HG02970 (cell line): ENCODE results near the gene BARX2.

Source experiments
- ATAC-seq: cut with Tn5 transposase; IDR thresholded peaks from one replicate; pipeline ENCODE4 v1.9.1; 2021; ENCODE audit warnings: mild to moderate bottlenecking, moderate library complexity, moderate number of reproducible peaks; ENCODE audit not compliant: unreplicated experiment, low FRiP score

Gene BARX2

DNA sequence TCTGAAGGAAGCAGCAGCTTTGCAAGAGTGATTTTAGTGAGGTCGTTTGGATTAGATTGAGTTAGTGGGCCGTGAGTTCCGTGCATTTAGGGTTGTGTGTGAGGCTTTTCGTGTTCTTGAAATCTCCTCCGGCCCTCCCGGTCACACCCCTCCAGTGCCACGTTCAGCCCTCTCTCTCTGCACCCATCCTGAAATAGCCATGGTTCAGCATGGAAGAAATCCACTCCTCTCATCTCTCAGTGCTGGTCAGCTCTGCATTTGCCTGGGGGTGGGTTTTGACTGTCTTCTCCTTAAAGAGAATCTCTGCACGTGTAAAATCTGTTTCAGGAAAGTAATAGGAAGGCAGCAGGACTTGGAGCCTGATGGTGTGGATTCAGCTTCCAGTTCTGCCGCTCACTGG lies 19.8 kb downstream of the BARX2 start:
- ATAC-seq, result no peak

DNA sequence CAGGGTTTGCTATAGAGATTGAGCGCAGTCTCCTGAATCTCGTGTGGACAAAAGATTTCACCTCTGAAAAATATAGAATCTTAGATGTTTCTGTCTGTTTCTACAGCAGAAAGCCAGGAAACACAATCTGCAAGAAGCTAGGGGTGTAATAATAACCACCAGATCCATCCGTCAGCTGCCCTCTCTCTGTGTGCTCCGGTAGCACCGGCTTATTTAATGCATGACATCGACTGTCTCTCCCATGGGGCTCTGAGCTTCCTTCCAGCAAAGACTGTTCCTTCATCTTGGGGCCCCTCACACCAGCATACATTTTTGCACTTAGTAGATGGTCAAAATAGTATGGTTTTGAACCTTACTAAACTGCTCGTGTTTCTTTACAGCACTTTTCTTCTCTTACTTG lies 20.2 kb downstream of the BARX2 start:
- no peak for ATAC-seq

DNA sequence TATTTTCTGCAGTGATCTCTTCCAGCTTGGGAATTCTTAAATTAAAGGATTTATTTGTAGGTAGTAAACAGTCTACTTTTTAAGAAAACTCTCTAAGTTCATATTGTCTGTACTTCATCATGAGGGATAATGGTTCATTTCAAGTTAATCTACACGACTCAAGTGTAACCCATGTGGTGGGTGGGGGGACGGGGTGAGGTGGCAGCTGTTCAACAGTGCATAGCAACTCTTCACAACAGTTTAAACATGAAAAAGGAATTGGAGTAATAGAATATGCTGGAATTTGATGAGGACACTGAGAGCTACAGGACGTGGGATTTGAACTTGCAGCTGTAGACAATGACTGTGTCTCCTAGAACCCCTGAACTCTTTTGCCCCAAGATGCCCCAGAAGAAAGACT lies 20.8 kb downstream of the BARX2 start:
- ATAC-seq, result no peak

DNA sequence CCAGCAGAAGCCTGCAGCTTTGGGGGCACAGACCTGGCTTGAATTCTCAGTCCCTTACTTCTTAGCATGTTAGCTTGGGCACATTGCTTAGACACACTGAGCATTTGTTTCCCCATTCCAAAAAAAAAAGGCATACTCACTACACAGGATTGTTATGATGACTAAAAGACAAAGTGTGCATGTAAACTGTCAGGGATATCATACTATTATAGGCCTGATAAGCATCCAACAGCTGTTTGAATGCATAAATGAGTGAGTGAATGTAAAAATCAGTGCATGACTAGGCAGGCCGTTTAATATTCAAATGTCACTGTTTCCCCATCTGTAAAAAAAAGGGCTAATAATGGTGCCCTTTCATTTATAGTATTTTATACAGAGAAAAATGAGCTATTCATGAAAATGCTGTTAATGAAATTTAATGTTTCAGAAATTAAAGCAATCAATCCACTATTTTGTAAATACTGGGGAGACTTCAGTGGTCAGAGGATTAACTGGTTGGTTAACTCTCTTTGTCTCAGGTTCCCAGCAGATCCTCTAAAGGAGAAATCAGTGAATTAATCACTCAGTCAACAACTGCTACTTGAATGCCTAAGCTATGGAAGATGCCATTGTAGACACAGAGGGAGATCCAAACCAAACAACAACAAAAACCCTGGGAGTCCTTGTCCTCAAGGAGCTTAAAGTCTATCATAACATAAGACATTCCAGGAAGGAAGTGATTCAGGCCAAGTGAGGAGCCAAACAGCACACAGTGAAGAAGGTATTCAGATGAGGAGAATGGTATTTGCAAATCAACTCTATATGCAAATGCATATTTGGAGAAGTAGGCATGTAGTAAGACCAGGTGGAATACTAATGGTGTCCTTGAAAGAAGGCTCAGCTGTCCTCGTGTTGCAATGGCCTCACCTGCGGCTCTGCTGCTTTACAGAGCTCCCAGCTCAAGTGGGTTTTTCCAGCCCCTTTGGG lies 26.8 kb downstream of the BARX2 start:
- no peak for ATAC-seq

DNA sequence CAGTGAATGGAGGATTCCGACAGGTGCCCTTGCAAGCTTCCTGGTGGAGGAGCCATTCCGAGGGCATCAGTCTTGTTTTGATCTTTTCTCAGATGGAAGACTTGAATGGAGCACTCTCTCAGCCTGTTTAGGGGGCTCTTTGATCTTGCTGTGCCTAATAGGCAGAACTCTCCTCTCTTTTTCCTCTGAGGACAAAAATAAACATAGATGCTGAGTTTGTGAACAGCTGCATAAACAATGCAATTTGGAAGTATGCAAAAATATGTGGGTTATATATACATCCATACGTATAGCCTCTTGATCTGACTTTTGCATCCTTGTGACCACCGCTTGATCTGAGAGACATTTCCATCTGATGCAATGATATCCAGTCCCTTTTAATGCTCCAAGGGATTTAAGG lies 29.1 kb downstream of the BARX2 start:
- ATAC-seq, result no peak

DNA sequence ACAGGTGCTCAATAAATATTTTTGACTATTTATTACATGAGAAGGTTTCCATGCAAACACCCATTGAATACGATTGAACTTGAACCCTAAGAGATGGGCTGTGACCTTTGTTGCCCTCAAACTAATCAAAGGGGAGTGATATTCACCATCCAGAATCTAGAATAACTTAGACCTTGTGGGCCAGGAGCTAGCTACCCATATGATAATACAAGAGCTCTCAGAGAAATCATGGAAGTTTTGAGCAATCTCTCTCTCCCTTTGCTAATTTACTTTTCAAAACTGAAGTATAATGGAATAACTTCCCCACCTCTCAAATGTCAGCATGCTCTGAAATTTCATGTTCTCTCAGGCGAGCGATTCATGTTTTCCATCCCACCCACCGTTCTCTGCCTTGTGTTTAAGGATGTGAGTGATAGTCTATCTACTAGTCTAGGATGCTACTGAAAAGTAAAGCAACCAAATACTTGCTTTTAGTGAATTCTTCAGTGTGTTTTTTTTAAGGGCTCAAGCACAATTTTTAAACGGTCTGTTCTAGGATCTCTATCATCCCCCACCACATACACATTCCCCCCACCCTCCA lies 33.3 kb downstream of the BARX2 start:
- no peak for ATAC-seq

DNA sequence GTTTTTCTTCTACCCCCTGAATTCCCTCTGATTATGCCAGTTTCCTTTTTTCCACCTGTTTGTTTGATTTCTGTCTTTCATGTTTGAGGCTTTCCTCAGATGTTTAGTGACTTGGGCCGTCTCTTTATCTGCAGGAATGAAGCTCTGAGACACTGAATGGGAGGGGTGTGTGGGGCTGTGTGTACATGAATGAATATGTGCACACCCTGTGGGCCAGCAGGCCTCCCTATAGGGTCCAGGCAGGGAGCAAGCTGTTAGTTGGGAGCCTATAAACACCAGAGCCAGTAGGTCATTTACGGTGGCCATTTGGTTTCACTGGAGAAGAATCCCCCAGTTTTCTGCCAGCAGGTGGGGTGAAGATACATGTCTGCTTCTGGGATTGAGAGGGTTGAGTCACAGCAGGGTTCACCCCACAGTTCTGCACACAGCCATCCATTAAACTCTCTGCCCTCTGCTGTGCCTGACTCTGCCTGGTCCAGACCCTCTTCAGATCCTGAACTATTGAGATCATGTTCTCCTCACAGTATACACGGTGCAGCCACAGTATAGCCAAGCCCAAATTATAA lies 34.8 kb downstream of the BARX2 start:
- ATAC-seq, result no peak

DNA sequence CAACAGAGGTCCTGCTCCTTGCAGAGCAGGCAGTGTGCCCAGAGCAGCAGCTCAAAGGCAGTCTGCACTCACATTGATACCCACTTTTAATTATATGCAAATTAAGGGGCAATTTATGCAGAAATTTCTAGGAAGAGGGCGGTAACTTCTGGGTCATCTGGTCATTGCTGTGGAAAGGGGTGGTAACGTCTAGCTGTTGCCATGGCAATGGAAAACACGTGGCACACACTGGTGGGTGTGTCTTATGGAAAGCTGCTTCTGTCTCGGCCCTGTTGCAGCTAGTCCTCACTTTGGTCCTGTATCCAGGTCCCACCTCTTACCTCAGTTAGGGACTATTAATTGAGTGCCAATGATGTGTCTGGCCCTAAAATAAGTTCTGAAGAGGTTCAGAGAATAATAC lies 36.8 kb downstream of the BARX2 start:
- ATAC-seq, result no peak

DNA sequence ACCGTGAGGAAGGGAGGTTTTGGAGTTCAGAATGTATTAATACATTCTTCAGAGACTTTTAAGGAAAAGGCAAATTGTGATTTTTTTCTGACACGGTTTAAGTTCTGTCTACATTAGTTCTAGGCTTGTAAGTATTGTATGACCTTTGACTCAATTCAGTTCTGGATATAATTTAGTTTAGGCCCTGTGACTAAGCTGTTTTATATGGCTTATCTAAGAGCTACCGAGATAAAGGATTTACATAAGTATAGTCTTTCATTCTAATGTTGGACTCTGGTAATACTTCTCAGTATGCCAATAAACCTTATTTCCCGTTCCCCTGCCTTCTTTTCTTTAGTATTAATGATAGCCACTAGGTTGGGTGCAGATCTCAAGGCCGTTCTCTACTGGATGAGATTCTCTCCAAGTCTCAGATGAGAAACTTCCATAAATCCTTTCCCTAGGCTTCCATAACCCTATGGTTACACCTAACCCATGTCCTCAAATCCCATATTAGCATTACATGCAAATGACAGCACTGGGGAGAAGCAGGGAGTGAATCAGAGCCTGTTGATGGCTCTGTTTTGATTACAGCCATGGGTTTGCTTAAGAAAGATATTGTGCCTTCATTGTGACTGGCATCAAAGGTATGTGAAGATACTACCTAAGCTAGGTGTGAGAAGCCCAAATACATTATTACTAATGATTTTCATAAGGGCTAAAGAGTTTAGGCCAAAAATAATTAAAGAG lies 38.7 kb downstream of the BARX2 start:
- ATAC-seq, result no peak

DNA sequence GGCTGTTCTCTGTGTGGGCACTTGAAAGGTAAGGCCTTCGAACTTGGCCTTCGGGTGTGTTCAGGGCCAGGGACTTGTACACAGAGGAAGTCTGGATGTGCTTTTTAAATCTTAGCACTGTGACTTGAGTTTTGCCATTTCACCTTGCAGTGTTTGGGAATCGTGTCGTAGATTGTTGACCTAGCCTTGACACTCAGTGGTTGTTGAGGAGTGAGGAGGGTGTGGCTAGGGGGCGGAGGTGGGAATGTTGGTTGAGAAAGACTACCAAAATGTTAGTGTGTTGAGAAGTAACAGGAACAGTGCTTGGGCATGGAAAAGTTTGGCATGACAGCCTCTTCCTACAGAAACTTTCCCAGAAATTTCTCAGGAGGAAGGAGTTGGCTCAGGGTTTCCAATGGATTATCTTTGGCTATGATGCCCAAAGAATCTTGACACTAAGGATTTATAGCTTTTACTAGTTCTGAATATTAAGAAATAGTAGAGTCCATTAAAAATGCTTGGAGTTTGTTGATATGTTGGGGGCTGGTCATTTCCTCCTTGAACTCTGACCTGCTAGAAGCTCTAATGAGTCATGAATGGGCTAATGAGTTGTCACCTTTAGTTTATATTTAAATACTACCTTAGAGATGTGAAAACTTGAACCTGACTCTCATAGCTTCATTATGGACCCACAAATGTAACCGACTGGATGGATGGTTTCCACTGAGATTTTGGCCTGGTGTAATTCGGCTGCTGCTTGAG lies 40.6 kb downstream of the BARX2 start:
- no peak for ATAC-seq

DNA sequence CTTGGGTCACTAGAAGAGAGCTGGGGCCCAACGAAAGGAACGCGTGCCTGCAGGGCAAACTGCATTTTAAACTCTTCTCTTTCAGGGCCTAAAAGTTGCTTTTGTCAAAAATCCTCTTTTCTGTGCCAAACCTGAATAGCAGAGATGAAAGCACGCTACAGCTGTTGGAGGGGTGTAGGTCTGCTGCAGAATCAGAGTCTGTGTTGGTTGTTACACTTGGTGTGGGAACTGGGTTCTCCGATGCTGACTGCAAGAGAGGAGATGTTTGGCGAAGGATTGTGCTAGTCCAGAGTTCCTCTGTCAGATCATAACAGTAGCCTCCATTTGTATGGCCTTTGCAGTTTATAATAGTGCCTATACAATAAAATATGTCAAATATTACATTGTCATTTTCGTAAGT lies 41.8 kb downstream of the BARX2 start:
- ATAC-seq, result no peak

DNA sequence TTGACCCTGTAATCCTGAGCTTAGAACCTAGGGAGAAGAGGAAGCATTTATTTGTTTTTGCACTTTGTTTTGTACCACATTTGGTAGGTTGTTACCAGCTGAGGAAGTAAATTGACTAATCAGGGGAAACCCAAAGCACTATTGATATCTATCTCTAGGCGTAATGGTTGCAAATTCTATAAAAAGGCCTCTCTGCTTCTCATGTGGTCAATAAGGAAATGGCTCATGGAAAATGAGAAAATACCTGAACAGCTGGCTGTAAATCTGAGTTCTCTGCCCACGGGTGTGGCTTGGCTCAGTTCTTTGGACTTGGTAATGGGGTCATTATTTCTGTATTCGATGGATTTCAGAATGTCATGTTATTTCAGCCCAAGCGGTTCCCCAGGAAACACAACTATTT lies 42.4 kb downstream of the BARX2 start:
- no peak for ATAC-seq

DNA sequence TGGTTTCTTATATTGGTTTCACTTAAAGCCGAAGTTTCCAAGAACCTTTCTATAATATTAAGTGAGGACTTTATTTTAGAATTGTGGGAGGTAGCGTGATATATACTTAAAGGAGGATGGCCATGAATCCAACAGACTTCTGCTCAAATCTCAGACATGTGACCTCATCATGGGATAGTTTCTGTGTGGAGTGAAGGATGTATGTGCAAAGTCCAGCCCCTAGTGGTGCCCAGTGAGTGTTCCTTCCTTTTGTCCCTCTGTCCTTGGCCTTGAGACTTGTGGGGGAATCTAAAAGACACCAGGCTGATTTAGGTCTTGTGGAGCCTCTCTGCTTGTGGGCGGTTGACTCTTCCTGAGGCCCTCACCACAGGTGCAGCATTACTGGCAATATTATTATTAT lies 43.7 kb downstream of the BARX2 start:
- no peak for ATAC-seq

DNA sequence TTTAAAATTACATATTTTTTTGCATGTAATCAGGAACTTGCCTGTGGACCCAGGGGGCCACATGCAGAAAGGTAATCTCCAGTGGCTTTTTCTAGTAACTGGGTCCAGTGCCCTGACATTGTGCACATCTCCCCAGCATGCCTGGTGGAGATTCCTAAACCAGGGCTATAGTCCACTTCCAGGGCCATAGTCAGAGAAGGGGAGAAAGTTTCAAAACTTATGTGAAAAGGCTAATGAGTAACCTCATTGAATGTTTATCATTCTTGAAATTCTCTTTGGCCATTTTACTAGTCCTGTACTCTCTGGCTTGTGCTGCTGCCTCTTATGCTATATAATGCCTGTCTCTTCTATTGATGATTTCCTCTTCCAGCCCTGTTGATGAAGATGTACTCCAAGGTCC lies 47.8 kb downstream of the BARX2 start:
- no peak for ATAC-seq

DNA sequence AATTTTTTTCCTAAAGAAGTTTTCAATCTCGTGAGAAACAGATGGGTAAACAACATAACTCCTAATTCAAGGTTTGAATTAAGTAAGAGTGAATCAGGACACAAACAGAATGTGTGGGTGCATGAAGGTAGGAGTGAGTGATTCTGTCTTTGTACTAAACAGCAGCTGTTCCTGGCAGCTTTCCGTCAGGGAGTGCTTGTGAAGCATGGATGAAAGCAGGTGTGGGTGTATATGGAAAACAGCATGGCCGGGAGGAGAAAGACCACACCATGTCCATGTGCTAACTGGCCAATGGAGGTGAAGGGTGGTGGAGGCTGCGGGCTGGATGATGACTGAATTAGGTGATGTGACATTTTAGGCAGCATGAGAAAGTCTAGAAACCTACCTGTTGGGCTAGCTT lies 49.6 kb downstream of the BARX2 start:
- ATAC-seq, result no peak

DNA sequence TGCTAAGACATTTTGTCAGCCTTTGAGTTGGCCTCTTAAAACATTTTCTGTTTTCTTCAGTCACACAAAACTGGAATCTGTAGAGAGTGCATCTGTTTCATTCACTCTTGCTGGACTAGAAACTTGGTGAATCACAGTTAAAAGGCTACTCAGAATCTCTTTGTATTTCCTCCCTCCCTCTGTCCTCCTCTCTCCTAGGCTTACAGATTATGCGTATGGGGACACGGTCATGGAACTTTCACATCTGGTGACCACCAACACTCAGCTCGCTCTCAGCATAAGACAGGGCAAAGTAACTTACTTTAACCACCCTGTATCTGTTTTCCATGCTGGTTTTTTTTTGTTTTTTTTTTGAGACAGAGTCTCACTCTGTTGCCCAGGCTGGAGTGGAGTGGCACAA lies 50.4 kb downstream of the BARX2 start:
- ATAC-seq, result no peak

DNA sequence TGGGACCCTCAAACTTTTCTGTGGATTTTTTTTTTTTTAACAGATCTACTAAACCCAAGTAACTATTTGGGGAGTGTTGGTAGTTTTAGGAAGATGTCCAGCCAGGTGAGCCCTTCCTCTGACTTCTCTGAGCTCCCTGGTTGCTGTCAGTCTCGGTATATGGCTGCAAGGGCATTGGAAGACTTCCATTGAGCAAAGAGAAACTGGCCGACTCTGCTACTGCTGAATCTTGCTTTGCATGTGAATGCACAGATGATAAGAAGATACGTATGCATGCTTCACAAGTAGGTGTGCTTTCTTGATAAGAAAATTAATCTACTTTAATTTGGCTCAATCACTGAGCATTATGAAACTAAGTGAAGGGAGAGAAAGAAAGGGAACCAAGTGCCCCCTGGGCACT lies 51.1 kb downstream of the BARX2 start:
- no peak for ATAC-seq

DNA sequence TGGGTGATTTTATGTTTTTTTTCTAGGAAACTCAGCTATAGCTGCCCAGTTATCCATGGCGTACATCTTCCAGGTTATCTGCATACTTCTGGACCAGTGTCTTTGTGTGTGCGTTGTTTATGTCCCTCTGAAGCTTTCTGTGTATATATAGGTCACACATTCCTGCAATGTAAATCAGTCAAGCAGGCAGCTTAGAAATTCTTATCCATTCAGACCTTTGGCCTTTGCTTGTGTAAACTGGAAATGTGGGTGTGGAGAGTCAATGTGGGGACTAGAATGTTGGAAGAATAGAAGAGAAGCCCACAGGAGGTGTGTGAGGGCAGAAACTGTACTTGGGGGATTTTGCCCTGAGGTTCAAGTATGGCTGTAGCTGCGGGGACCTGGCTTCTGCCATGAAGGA lies 51.7 kb downstream of the BARX2 start:
- ATAC-seq, result no peak

DNA sequence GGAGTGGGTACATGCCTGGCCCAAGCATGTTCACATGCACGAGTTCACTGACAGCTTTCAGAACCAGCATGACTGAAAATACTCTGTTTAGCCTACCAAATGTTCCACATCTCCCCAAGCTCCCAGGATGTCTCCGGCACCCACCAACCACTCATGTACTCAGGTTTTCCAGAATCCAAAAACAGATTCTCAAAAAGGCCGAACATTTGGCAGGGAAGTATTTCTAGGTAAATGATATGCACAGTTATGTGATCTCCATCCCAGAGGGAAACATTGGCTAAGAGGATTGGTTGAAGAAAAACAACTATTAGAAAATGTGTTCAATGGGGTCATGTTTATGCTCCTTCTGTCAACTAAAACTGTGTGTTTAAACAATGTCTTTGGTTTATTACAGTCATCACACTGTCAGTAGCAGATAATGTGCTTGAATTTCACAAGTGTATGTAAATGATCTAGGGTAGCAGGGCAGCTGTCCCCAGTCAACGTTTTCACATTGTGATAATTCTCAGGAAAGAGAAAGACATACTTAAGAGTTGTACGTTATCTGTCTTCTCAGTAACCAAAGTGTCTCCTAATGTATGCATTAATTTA lies 52.3 kb downstream of the BARX2 start:
- no peak for ATAC-seq

DNA sequence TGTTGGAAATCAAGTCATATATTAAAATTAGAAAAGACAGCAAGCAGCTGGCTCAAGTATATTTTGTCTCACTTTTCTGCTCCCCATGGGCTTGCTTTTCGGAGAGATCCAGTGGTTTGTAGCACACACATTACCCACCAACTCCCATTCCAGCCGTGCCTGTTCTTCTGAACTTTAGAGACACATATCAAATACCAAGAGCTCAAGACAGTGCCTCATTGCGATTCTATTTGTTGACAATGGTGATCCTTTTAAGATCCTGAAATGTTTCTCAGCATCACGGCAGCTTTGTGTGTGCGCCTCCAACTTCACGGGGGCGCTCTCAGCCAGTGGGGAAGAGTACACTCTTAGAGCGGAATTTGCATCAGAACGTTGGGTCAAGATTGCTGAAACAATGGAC lies 52.9 kb downstream of the BARX2 start:
- no peak for ATAC-seq
